Thyroid gland (tissue), 4 donors: ENCODE measurements around the gene MAPK11.

Experiments
- CTCF ChIP-seq, 6 experiments: fragments of 200-600 bp in 3 of 6; fragments of 450-650 bp in 3 of 6; sonication (generic) in 3 of 6; IDR thresholded peaks; one replicate each; pipeline ENCODE4 v1.5.1; 2016 to 2019; ENCODE audit warnings: antibody characterized with exemption in 6 of 6, mild to moderate bottlenecking in 2 of 6, inconsistent platforms in 1 of 6, moderate library complexity in 1 of 6
- POLR2A ChIP-seq, 2 donors: fragments of 450-650 bp; IDR thresholded peaks; one replicate each; pipeline ENCODE4 v1.6.1; 2017; ENCODE audit warnings: antibody characterized with exemption in 2 of 2, mild to moderate bottlenecking in 2 of 2, moderate library complexity in 1 of 2

DNA sequence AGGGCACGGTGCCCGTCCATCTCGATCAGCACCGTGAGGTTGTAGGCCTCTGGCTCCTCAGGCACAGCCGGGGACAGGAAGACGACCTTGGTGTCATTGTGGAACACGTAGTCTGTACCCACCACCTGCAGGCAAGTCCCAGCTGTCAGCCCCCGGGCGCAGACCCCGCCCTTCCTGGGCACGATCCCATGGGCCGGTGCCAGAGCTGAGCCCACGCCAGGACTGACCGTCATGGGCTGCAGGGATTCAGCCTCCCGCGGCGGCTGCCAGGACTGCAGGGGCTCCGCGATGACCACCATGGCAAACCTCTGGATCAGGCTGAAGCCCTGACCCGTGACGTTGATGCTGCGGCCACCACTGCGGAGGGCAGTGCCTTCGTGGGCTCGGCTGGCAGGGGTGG, 11.8 kb upstream of the MAPK11 start:
- no peak for TF ChIP-seq CTCF (IDR thresholded peaks at IDR 0.05)
- no peak for TF ChIP-seq POLR2A (IDR thresholded peaks at IDR 0.05)
